Gastroesophageal sphincter (tissue), 4 donors: Measurements from ENCODE around the gene MNAT1. TPM values are rescaled to one million over a fixed set of nuclear protein-coding genes. Genes with fewer than 3 reads are reported as not detected.
"Not testable (repeated sequence)": the region's sequence is repeated elsewhere in the genome, so short reads cannot be mapped to it uniquely, and the experiment has no call there.

Source experiments
- ATAC-seq: fragments of 150-250 bp; one replicate; pipeline ENCODE4 v1.9.1; 2016; ENCODE audit warnings: mild to moderate bottlenecking, moderate library complexity
- H3K27ac ChIP-seq, 4 donors: fragments of 200-600 bp; sonication (generic) in 3 of 4; 1 replicate in 3 of 4; 2 replicates in 1 of 4; pipeline ENCODE4 v1.5.1; 2016 to 2019
- H3K27me3 ChIP-seq: fragments of 200-600 bp; sonication (generic); one replicate; pipeline ENCODE4 v1.5.1; 2019
- H3K36me3 ChIP-seq, 2 donors: fragments of 200-600 bp; sonication (generic); one replicate each; pipeline ENCODE4 v1.5.1; 2019; ENCODE audit warnings: control low read depth in 1 of 2
- H3K4me1 ChIP-seq, 3 donors: fragments of 200-600 bp; sonication (generic); 1 replicate in 2 of 3; 2 replicates in 1 of 3; pipeline ENCODE4 v1.5.1; 2016 to 2019; ENCODE audit warnings: control low read depth in 2 of 3
- H3K4me3 ChIP-seq, 2 donors: fragments of 200-600 bp; sonication (generic); one replicate each; pipeline ENCODE4 v1.5.1; 2019; ENCODE audit warnings: mild to moderate bottlenecking in 1 of 2, moderate library complexity in 1 of 2
- H3K9me3 ChIP-seq, 3 donors: fragments of 200-600 bp; sonication (generic); one replicate each; pipeline ENCODE4 v1.5.1; 2017 to 2019; ENCODE audit warnings: control low read depth in 2 of 3
- CTCF ChIP-seq, 4 experiments: fragments of 200-600 bp in 2 of 4; fragments of 450-650 bp in 2 of 4; sonication (generic) in 1 of 4; IDR thresholded peaks; one replicate each; pipeline ENCODE4 v1.5.1; 2017 to 2019; ENCODE audit warnings: antibody characterized with exemption in 4 of 4, mild to moderate bottlenecking in 2 of 4, moderate library complexity in 2 of 4
- EP300 ChIP-seq: sonication (generic); formaldehyde crosslinking; IDR thresholded peaks from one replicate; pipeline ENCODE4 v1.6.1; 2017; ENCODE audit warnings: antibody characterized with exemption, mild to moderate bottlenecking
- POLR2A ChIP-seq, 2 donors: fragments of 450-650 bp; IDR thresholded peaks; one replicate each; pipeline ENCODE4 v1.6.1; 2017; ENCODE audit warnings: antibody characterized with exemption in 2 of 2, mild to moderate bottlenecking in 2 of 2, moderate library complexity in 1 of 2
- POLR2AphosphoS5 ChIP-seq: sonication (generic); formaldehyde crosslinking; IDR thresholded peaks from one replicate; pipeline ENCODE4 v1.6.1; 2017; ENCODE audit warnings: antibody characterized with exemption
- WGBS, 2 donors: methylation state at CpG; one replicate each; pipeline ENCODE4 v1.1.5; 2018; ENCODE audit warnings: low coverage in 1 of 2; 5-methylcytosine and 5-hydroxymethylcytosine counted together
- total RNA-seq, 4 donors: library from RNA; depleted of rRNA; stranded (reverse); fragments of >200 nt; gene quantifications; one replicate each; pipeline ENCODE4 v1.1.0, GENCODE V29; 2016

MNAT1 gene
- total RNA-seq, 4 donors from 2014 or later, result 30.4 to 46.0 (median 42.8) TPM

GRCh38 chr14:60773558-60773957 lies 39.0 kb downstream of the MNAT1 start:
- Histone ChIP-seq H3K27ac (no peak overlapping the region), H3K36me3 (no peaks in the 10 kb centered on the region), H3K27me3 (no peaks in the 10 kb centered on the region), H3K9me3 (no peaks in the 10 kb centered on the region), H3K4me3 (no peak overlapping the region), H3K4me1 (peaks cover 0 to 11% (median 0%) of the 10 kb centered on the region in 3 donors)
- TF ChIP-seq CTCF (IDR thresholded peaks at IDR 0.05), result no peak
- no peak for TF ChIP-seq EP300
- TF ChIP-seq POLR2AphosphoS5, result no peak
- no peak for TF ChIP-seq POLR2A (IDR thresholded peaks at IDR 0.05)
- ATAC-seq, result no peak

- Histone ChIP-seq H3K27me3 (no peaks in the 10 kb centered on the region), H3K36me3 (no peaks in the 10 kb centered on the region), H3K9me3 (no peaks in the 10 kb centered on the region), H3K4me1 (peaks cover 0 to 11% (median 0%) of the 10 kb centered on the region in 3 donors), H3K27ac (no peak overlapping the region), H3K4me3 (no peak overlapping the region)
- ATAC-seq, result no peak
- TF ChIP-seq EP300 (no peak), POLR2A (IDR thresholded peaks at IDR 0.05) (no peak)
Measured at GRCh38 chr14:60775296-60775695, 40.7 kb downstream of the MNAT1 start.

GRCh38 chr14:60777856-60778578 lies 43.5 kb downstream of the MNAT1 start:
- no peak for ATAC-seq
- TF ChIP-seq EP300 (no peak), POLR2AphosphoS5 (no peak), CTCF (IDR thresholded peaks at IDR 0.05) (no peak), POLR2A (IDR thresholded peaks at IDR 0.05) (no peak)
- H3K36me3 ChIP-seq, result no peaks in the 10 kb centered on the region
- no peak overlapping the region for H3K27ac ChIP-seq
- H3K9me3 ChIP-seq, result no peaks in the 10 kb centered on the region
- peaks cover 0 to 12% (median 0%) of the 10 kb centered on the region in 3 donors for H3K4me1 ChIP-seq
- no peaks in the 10 kb centered on the region for H3K27me3 ChIP-seq
- H3K4me3 ChIP-seq, result no peak overlapping the region

DNA sequence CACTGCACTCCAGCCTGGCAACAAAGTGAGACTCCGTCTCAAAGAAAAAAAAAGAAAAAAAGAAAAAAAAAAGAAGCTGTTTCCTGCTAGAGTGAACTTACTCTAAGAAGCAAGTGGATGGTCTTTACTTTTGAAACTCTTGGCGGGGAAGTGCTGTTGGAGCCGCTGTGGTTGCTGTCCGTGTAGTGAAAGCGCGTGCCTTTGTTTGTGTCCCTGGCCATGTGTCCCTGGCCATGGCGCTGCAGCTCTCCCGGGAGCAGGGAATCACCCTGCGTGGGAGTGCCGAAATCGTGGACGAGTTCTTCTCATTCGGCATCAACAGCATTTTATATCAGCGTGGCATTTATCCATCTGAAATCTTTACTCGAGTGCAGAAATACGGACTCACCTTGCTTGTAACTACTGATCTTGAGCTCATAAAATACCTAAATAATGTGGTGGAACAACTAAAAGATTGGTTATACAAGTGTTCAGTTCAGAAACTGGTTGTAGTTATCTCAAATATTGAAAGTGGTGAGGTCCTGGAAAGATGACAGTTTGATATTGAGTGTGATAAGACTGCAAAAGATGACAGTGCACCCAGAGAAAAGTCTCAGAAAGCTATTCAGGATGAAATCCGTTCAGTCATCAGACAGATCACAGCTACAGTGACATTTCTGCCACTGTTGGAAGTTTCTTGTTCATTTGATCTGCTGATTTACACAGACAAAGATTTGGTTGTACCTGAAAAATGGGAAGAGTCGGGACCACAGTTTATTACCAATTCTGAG lies 45.4 kb downstream of the MNAT1 start:
- 97 to 98% methylated on average over 8 to 12 of the region's 18 CpGs for WGBS, 2 donors
- H3K4me1 ChIP-seq, result peaks cover 0 to 18% (median 0%) of the 10 kb centered on the region in 3 donors
- ATAC-seq, H3K4me3 ChIP-seq, H3K9me3 ChIP-seq, H3K36me3 ChIP-seq, H3K27me3 ChIP-seq, H3K27ac ChIP-seq: not testable (repeated sequence)

DNA sequence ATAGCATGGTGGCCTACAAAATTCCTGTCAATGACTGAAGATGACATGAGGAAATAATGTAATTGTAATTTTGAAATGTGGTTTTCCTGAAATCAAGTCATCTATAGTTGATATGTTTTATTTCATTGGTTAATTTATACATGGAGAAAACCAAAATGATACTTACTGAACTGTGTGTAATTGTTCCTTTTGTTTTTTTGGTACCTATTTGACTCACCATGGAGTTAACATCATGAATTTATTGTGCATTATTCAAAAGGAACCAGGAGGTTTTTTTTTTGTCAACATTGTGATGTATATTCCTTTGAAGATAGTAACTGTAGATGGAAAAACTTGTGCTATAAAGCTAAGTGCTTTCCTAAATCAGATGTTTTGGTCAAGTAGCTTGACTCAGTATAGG lies 46.0 kb downstream of the MNAT1 start:
- peaks cover 0 to 18% (median 0%) of the 10 kb centered on the region in 3 donors for H3K4me1 ChIP-seq
- not testable (repeated sequence) for H3K9me3 ChIP-seq, H3K27me3 ChIP-seq, H3K36me3 ChIP-seq, ATAC-seq, H3K4me3 ChIP-seq, H3K27ac ChIP-seq

DNA sequence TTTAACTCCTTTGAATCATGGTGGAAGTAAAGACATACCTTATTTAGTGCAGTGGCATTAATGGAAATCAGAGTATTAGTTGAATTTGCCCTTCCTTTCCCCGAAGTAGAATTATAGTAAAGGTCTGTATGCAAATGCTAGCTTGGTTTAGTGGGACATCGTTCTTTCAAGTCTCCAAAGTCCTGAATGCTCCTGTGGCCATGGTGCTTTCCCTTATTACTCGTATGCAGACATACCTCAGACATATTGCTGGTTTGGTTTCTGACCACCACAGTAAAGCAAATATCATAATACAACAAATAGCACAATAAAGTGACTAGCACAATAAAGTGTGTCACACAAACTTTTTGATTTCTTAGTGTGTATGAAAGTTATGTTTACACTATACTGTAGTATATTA lies 52.3 kb downstream of the MNAT1 start:
- TF ChIP-seq EP300 (no peak), CTCF (IDR thresholded peaks at IDR 0.05) (no peak), POLR2A (IDR thresholded peaks at IDR 0.05) (no peak), POLR2AphosphoS5 (no peak)
- H3K4me3 ChIP-seq, result no peak overlapping the region
- WGBS, 2 donors, result 94 to 100% methylated on average over 3 of the region's 3 CpGs
- H3K27me3 ChIP-seq, result no peaks in the 10 kb centered on the region
- ATAC-seq, result no peak
- H3K36me3 ChIP-seq, result peaks cover 0 to 10% of the 10 kb centered on the region in 2 donors
- no peak overlapping the region for H3K27ac ChIP-seq
- H3K4me1 ChIP-seq, result peaks cover 0 to 17% (median 0%) of the 10 kb centered on the region in 3 donors
- H3K9me3 ChIP-seq, result no peaks in the 10 kb centered on the region
